GM12891 (cell line): ENCODE data around the gene TMEM39A.

Source experiments
- PAX5 ChIP-seq: IDR thresholded peaks from 2 replicates; pipeline ENCODE4 v1.6.1; 2011; ENCODE audit warnings: low read length, moderate library complexity, mild to moderate bottlenecking; ENCODE audit not compliant: insufficient read depth, severe bottlenecking
- POLR2A ChIP-seq: IDR thresholded peaks from 2 replicates; pipeline ENCODE4 v1.6.1; 2011; ENCODE audit warnings: low read depth, low read length, control low read depth
- POLR2AphosphoS5 ChIP-seq: IDR thresholded peaks from 2 replicates; pipeline ENCODE4 v1.6.1; 2011; ENCODE audit warnings: low read depth, low read length, control low read depth
- POU2F2 ChIP-seq: IDR thresholded peaks from 2 replicates; pipeline ENCODE4 v1.6.1; 2011; ENCODE audit warnings: low read depth, mild to moderate bottlenecking, control low read depth, low read length, moderate library complexity
- SPI1 ChIP-seq: IDR thresholded peaks from 2 replicates; pipeline ENCODE4 v1.6.1; 2011; ENCODE audit warnings: low read depth, low read length, control low read depth
- TAF1 ChIP-seq: IDR thresholded peaks from 2 replicates; pipeline ENCODE4 v1.6.1; 2011; ENCODE audit warnings: low read depth, low read length, control low read depth

DNA sequence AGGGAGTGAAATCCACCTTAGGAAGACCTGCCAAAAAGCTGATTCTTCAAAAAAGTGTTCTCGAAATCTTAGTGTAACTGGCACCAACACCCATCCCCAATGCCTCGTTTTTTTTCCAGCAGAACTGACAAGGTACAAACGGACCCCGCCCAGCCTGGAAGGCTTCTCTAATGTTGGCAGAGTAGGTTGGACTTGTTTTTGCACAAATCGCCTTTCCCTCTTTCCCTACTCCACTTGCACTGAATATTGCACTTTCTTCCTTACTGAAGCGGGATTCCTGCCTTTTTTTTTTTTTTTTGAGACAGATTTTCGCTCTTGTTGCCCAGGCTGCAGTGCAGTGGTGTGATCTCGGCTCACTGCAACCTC, 34.4 kb upstream of the TMEM39A start:
- no peak for TF ChIP-seq POLR2AphosphoS5
- no peak for TF ChIP-seq POLR2A
- no peak for TF ChIP-seq TAF1
- TF ChIP-seq SPI1: no peak
- no peak for TF ChIP-seq POU2F2
- TF ChIP-seq PAX5: no peak
